Stomach (tissue), 9 donors: ENCODE results near the gene PPOX. TPM values are rescaled to one million over a fixed set of nuclear protein-coding genes. Genes with fewer than 3 reads are reported as not detected.

Experiments used
- DNase-seq, 2 donors: peaks; one replicate each; pipeline versions ENCODE4 v3.0.0 to v3.0.0-alpha.2; 2013 to 2019
- H3K27ac ChIP-seq, 5 donors: fragments of 200-600 bp in 4 of 5; sonication (generic) in 4 of 5; one replicate each; pipeline ENCODE4 v1.5.1; 2013 to 2019; ENCODE audit warnings: mild to moderate bottlenecking in 1 of 5, moderate library complexity in 1 of 5
- H3K27me3 ChIP-seq, 3 donors: fragments of 200-600 bp; sonication (generic); one replicate each; pipeline ENCODE4 v1.5.1; 2017 to 2019; ENCODE audit warnings: mixed run types in 1 of 3
- H3K36me3 ChIP-seq, 4 donors: fragments of 200-600 bp; sonication (generic); 1 replicate in 3 of 4; 2 replicates in 1 of 4; pipeline ENCODE4 v1.5.1; 2016 to 2019
- H3K4me1 ChIP-seq, 4 donors: fragments of 200-600 bp; sonication (generic); one replicate each; pipeline ENCODE4 v1.5.1; 2016 to 2019
- H3K4me3 ChIP-seq, 4 donors: fragments of 200-600 bp; sonication (generic) in 3 of 4; one replicate each; pipeline ENCODE4 v1.5.1; 2016 to 2019; ENCODE audit warnings: mild to moderate bottlenecking in 1 of 4
- H3K9me3 ChIP-seq, 4 donors: fragments of 200-600 bp; sonication (generic); one replicate each; pipeline ENCODE4 v1.5.1; 2016 to 2019
- CTCF ChIP-seq, 7 experiments: fragments of 450-650 bp in 4 of 7; fragments of 200-600 bp in 3 of 7; sonication (generic) in 3 of 7; IDR thresholded peaks; one replicate each; pipeline ENCODE4 v1.5.1; 2016 to 2019; ENCODE audit warnings: antibody characterized with exemption in 7 of 7, control low read depth in 2 of 7, mild to moderate bottlenecking in 1 of 7
- EP300 ChIP-seq: sonication (generic); formaldehyde crosslinking; IDR thresholded peaks from one replicate; pipeline ENCODE4 v1.6.1; 2017; ENCODE audit warnings: antibody characterized with exemption
- POLR2A ChIP-seq, 4 donors: fragments of 450-650 bp; IDR thresholded peaks; one replicate each; pipeline ENCODE4 v1.6.1; 2016; ENCODE audit warnings: antibody characterized with exemption in 4 of 4, control low read depth in 2 of 4, mild to moderate bottlenecking in 1 of 4, moderate library complexity in 1 of 4
- POLR2AphosphoS5 ChIP-seq, 3 donors: sonication (generic); formaldehyde crosslinking; IDR thresholded peaks; one replicate each; pipeline ENCODE4 v1.6.1; 2016; ENCODE audit warnings: antibody characterized with exemption in 3 of 3
- WGBS, 5 donors: extraction: QIAGEN DNeasy Blood & Tissue Kit in 3 of 5; methylation state at CpG; one replicate each; pipeline versions ENCODE4 v1.1.5 to v1.1.7; 2013 to 2018; 5-methylcytosine and 5-hydroxymethylcytosine counted together
- intact Hi-C: fragments of 100-400 bp; cut with DNase I; formaldehyde crosslinking; loops from one replicate; pipeline ENCODE4 v1.15.1; 2023; ENCODE audit warnings: low total_unique reads
- polyA plus RNA-seq, 3 donors: library from polyadenylated mRNA; stranded (reverse); fragments of 200-250 nt; gene quantifications; one replicate each; pipeline ENCODE4 v1.2.3, GENCODE V29; 2013
- total RNA-seq, 5 donors: library from RNA; depleted of rRNA; stranded (reverse); fragments of >200 nt; gene quantifications; one replicate each; pipeline versions ENCODE4 v1.1.0 to v1.2.3, GENCODE V29; 2014 to 2016
- donor health status: healthy with polysubstance abuse.
- donor health status: Bipolar disorder and iron deficiency.
- donor health status: healthy.

Gene PPOX
- total and polyA plus RNA-seq, 8 donors: 9.5 to 52.7 (median 31.8) TPM

DNA sequence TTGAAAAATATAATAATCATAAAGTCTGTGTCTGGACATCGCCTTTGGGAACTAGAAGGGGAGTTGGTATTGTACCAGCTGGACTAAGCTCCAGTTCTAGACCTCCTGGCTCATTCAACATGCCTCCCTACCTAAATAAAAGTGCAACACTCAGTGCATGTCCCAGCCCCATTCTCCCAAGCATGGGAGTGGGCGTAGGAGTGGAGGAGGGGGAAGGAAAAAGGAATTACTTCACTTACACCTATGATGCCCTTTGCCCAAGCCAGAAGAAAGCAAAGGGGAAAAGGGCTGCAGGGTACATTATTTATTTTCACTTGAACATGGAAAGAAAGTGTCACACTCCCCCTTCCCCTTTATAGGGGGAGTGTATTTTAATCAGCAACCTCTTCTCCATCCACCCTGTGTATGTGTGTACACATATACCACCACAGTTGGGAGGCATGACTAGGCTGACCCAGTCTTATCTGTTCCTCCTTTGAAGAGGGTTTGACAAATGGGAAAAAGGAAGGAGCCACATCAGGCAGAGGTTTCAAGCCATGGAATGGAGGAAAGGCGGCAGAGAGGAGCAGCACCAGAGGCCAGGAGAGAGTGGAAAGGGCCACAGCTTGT, 45.1 kb upstream of the PPOX start:
- H3K27ac ChIP-seq: peak overlapping the region in 2 of 5 donors; percentile 10 to 96
- no peak for TF ChIP-seq CTCF (IDR thresholded peaks at IDR 0.05)
- no peak for TF ChIP-seq EP300
- TF ChIP-seq POLR2A (IDR thresholded peaks at IDR 0.05): no peak
- TF ChIP-seq POLR2AphosphoS5 (IDR thresholded peaks at IDR 0.05): no peak
- no peaks in the 10 kb centered on the region for H3K27me3 ChIP-seq
- H3K4me3 ChIP-seq: no peak overlapping the region
- intact Hi-C loops: no loop called here
- 88 to 98% (median 95%) methylated on average over 3 of the region's 3 CpGs for WGBS, 5 donors
- no peaks in the 10 kb centered on the region for H3K9me3 ChIP-seq
- H3K4me1 ChIP-seq: peaks cover 28 to 52% (median 41%) of the 10 kb centered on the region in 4 donors
- no peak for DNase-seq
- peaks cover 57 to 65% (median 64%) of the 10 kb centered on the region in 4 donors for H3K36me3 ChIP-seq

- no peak for TF ChIP-seq CTCF (IDR thresholded peaks at IDR 0.05)
- no peak for TF ChIP-seq EP300
- TF ChIP-seq POLR2A (IDR thresholded peaks at IDR 0.05): no peak
- no peak for TF ChIP-seq POLR2AphosphoS5 (IDR thresholded peaks at IDR 0.05)
- Histone ChIP-seq H3K27ac (peak overlapping the region in 1 of 5 donors; percentile 10), H3K9me3 (no peaks in the 10 kb centered on the region), H3K27me3 (no peaks in the 10 kb centered on the region), H3K4me1 (peaks cover 21 to 48% (median 36%) of the 10 kb centered on the region in 4 donors), H3K36me3 (peaks cover 58 to 72% (median 71%) of the 10 kb centered on the region in 4 donors), H3K4me3 (no peak overlapping the region)
- 66 to 79% (median 77%) methylated on average over 4 of the region's 4 CpGs for WGBS, 5 donors
- intact Hi-C loops: no loop called here
- DNase-seq: no peak
Measured at GRCh38 chr1:161121834-161122233, 44.4 kb upstream of the PPOX start.

DNA sequence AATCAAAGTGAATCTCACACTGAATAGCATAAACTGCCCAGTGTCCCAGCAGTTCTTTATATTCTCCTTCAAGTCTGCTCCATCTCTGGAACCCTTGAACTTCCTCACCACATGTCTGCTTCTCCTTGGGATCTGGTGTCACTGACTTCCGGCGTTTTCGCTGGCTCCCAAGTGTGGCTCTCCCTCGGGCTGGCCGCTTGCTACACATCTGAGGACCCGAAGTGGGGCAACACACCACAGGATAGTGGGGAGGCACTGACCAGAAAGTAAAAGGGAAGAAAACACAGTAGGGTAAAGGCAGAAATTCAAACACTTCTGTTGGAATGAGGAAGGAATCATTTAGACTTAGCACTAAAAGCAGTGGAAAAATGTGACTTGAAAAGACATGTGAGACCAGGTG, 43.3 kb upstream of the PPOX start:
- intact Hi-C loops: no loop called here
- TF ChIP-seq POLR2A (IDR thresholded peaks at IDR 0.05): no peak
- TF ChIP-seq POLR2AphosphoS5 (IDR thresholded peaks at IDR 0.05): no peak
- no peak for TF ChIP-seq CTCF (IDR thresholded peaks at IDR 0.05)
- no peak for TF ChIP-seq EP300
- peaks cover 64 to 84% (median 82%) of the 10 kb centered on the region in 4 donors for H3K36me3 ChIP-seq
- WGBS, 5 donors: 87 to 91% (median 88%) methylated on average over 6 of the region's 6 CpGs
- no peak overlapping the region for H3K27ac ChIP-seq
- no peaks in the 10 kb centered on the region for H3K27me3 ChIP-seq
- H3K9me3 ChIP-seq: no peaks in the 10 kb centered on the region
- peaks cover 16 to 53% (median 39%) of the 10 kb centered on the region in 4 donors for H3K4me1 ChIP-seq
- H3K4me3 ChIP-seq: no peak overlapping the region
- DNase-seq: no peak

DNA sequence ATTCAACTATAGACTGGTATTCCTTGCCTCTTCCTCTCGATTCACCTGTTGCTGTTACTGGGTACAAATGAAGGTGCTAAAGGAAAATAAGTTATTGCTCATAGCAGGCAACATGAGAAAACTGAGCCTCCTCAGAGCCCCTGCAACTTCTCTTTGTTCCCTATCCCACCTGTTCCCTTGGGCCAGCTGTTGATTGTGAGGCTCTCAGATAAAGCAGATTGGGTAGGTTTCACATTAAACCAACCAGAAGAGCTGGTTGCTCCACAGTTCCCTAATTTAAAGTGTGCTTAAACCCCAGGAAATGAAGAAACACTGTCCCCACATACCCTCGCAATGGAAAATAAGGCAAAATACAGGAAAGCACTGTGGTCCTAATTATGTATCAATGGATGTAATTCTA, 38.6 kb upstream of the PPOX start:
- no peak for DNase-seq
- Histone ChIP-seq H3K27me3 (no peaks in the 10 kb centered on the region), H3K9me3 (no peaks in the 10 kb centered on the region), H3K4me3 (no peak overlapping the region), H3K36me3 (peaks cover 50 to 73% (median 73%) of the 10 kb centered on the region in 4 donors), H3K4me1 (peaks cover 17 to 54% (median 42%) of the 10 kb centered on the region in 4 donors), H3K27ac (peak overlapping the region in 1 of 5 donors; percentile 38)
- WGBS, 5 donors: 75 to 91% (median 80%) methylated on average over 2 of the region's 2 CpGs
- TF ChIP-seq EP300 (no peak), POLR2A (IDR thresholded peaks at IDR 0.05) (no peak), CTCF (IDR thresholded peaks at IDR 0.05) (no peak), POLR2AphosphoS5 (IDR thresholded peaks at IDR 0.05) (no peak)
- intact Hi-C loops: no loop called here
